BLaER1 (cell line): ENCODE data around the gene LSP1.
"Not testable (repeated sequence)": the region's sequence is repeated elsewhere in the genome, so short reads cannot be mapped to it uniquely, and the experiment has no call there.

ENCODE experiments used
- H3K27ac ChIP-seq: shearing (Covaris generic); formaldehyde crosslinking; 2 replicates; pipeline ENCODE4 v1.8.1; 2022
- H3K27me3 ChIP-seq: shearing (Covaris generic); formaldehyde crosslinking; 2 replicates; pipeline ENCODE4 v1.8.1; 2022
- H3K36me3 ChIP-seq: shearing (Covaris generic); formaldehyde crosslinking; 2 replicates; pipeline ENCODE4 v1.8.1; 2022
- H3K4me1 ChIP-seq: shearing (Covaris generic); formaldehyde crosslinking; 2 replicates; pipeline ENCODE4 v1.8.1; 2022
- H3K4me2 ChIP-seq: shearing (Covaris generic); formaldehyde crosslinking; 2 replicates; pipeline ENCODE4 v1.8.1; 2022
- H3K4me3 ChIP-seq: shearing (Covaris generic); formaldehyde crosslinking; 2 replicates; pipeline ENCODE4 v1.8.1; 2022
- H3K9ac ChIP-seq: shearing (Covaris generic); formaldehyde crosslinking; 2 replicates; pipeline ENCODE4 v1.8.1; 2022
- H3K9me3 ChIP-seq: shearing (Covaris generic); formaldehyde crosslinking; 2 replicates; pipeline ENCODE4 v1.8.1; 2022
- H4K20me1 ChIP-seq: shearing (Covaris generic); formaldehyde crosslinking; 2 replicates; pipeline ENCODE4 v1.8.1; 2022
- Cebpa-rat ChIP-seq: shearing (Covaris generic); IDR thresholded peaks from 2 replicates; pipeline ENCODE4 v1.8.1; 2022

The LSP1 gene, protein sequence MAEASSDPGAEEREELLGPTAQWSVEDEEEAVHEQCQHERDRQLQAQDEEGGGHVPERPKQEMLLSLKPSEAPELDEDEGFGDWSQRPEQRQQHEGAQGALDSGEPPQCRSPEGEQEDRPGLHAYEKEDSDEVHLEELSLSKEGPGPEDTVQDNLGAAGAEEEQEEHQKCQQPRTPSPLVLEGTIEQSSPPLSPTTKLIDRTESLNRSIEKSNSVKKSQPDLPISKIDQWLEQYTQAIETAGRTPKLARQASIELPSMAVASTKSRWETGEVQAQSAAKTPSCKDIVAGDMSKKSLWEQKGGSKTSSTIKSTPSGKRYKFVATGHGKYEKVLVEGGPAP

DNA sequence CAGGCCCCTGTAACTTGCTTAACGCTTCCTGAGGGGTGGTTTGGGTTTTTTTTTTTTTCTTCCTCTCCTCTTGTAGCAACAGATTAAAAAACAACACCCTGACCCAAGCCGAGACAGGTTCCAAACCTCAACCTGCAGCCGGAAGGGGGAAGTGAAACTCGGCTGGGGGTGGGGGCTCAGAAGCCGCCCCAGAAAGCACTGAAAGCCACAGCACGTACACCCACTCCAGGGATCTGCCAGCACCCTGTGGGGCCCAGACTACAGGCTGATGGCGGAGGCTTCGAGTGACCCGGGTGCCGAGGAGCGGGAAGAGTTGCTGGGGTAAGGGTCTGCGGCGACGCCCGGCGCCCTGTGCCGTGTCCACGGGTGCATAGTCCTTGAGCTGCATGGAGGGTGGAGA is at the start of gene LSP1:
LSP1 (plus strand) TSS at position 208 of the 400 bp plus-strand sequence; CDS start at position 269, 61 bp downstream.
- Histone ChIP-seq H4K20me1 (peaks cover 39% of the 10 kb centered on the region), H3K27ac (peak within 1 kb of the TSS; percentile 55; the same call in 1 of the 2 replicates), H3K9ac (peak within 1 kb of the TSS; percentile 10; the same call in 1 of the 2 replicates), H3K9me3 (no peaks in the 10 kb centered on the region), H3K36me3 (no peaks in the 10 kb centered on the region), H3K4me2 (peak within 1 kb of the TSS; percentile 89), H3K27me3 (peaks cover 5% of the 10 kb centered on the region; the same call in 1 of the 2 replicates), H3K4me3 (peak within 1 kb of the TSS; percentile 28; the same call in 1 of the 2 replicates), H3K4me1 (peaks cover 95% of the 10 kb centered on the region)
- TF ChIP-seq Cebpa-rat = no peak

DNA sequence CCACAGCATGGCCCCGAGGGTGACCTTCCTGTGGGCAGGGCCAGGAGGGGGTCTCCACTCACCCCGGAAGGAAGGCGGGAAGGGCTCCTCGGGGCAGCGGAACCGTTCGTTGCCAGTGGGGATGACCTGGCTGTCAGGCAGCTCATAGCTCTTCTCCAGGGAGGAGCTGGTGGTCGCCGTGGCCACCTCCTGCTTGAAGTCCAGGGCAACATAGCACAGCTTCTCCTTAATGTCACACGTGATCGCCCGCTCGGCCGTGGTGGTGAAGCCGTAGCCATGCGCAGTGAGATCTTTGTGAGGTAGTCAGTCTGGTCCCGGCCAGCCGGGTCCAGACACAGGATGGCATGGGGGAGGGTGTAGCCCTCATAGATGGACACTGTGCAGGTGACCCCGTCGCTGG is 49.6 kb upstream of the LSP1 start:
- no peak overlapping the region for H3K4me2 ChIP-seq
- H3K36me3 ChIP-seq = no peaks in the 10 kb centered on the region
- H3K27ac ChIP-seq = no peak overlapping the region
- no peak for TF ChIP-seq Cebpa-rat
- H3K4me1 ChIP-seq = no peaks in the 10 kb centered on the region
- no peaks in the 10 kb centered on the region for H4K20me1 ChIP-seq
- H3K9me3 ChIP-seq = no peaks in the 10 kb centered on the region
- H3K9ac ChIP-seq = no peak overlapping the region
- H3K27me3 ChIP-seq = no peaks in the 10 kb centered on the region
- H3K4me3 ChIP-seq = no peak overlapping the region

DNA sequence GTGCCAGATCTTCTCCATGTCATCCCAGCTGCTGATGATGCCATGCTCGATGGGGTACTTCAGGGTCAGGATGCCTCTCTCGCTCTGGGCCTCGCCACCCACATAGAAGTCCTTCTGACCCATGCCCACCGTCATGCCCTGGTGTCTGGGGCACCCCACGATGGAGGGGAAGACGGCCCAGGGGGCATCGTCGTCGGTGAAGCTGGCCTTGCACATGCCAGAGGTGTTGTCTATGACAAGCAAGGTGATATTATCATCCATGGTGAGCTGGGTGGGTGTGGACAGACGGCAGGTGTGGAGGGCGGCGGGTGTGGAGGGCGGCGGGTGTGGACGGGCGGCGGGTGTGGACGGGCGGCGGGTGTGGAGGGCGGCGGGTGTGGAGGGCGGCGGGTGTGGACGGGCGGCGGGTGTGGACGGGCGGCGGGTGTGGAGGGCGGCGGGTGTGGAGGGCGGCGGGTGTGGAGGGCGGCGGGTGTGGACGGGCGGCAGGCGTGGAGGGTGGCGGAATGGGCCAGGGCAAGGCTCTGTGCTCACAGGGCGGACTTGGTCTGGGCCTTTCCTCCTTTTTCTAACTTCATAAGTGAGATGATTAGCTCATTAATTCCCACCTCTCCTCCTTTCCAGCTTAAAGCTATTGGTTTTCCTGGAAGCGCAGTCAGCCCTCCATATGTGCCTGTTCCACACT is 48.9 kb upstream of the LSP1 start:
- H3K4me3 ChIP-seq, H3K27ac ChIP-seq, H3K4me2 ChIP-seq, H3K4me1 ChIP-seq, H4K20me1 ChIP-seq, H3K27me3 ChIP-seq, H3K9me3 ChIP-seq, H3K9ac ChIP-seq, H3K36me3 ChIP-seq: not testable (repeated sequence)

DNA sequence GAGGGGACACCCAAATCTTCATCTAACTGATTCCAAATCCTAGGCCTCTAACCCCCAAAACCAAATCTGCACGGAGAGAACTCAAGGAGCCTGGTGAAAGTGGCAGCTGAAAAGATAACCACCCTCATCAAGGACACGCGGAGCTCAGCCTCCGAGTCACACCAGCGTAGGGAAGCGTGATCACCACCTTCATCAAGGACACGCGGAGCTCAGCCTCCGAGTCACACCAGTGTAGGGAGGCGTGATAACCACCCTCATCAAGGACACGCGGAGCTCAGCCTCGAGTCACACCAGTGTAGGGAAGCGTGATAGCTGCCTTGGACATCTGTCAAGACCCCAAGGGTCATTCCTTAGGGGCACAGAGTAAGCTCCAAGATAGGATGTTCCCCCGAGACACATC is 47.4 kb upstream of the LSP1 start:
- Histone ChIP-seq H3K9ac (no peak overlapping the region), H3K9me3 (peaks cover 13% of the 10 kb centered on the region), H3K4me3 (no peak overlapping the region), H3K27ac (no peak overlapping the region), H4K20me1 (no peaks in the 10 kb centered on the region), H3K36me3 (no peaks in the 10 kb centered on the region), H3K4me1 (0 out of 2 replicates have a peak, but pooled peaks cover under 1% of the 10 kb centered on the region), H3K4me2 (no peak overlapping the region), H3K27me3 (no peaks in the 10 kb centered on the region)
- no peak for TF ChIP-seq Cebpa-rat

DNA sequence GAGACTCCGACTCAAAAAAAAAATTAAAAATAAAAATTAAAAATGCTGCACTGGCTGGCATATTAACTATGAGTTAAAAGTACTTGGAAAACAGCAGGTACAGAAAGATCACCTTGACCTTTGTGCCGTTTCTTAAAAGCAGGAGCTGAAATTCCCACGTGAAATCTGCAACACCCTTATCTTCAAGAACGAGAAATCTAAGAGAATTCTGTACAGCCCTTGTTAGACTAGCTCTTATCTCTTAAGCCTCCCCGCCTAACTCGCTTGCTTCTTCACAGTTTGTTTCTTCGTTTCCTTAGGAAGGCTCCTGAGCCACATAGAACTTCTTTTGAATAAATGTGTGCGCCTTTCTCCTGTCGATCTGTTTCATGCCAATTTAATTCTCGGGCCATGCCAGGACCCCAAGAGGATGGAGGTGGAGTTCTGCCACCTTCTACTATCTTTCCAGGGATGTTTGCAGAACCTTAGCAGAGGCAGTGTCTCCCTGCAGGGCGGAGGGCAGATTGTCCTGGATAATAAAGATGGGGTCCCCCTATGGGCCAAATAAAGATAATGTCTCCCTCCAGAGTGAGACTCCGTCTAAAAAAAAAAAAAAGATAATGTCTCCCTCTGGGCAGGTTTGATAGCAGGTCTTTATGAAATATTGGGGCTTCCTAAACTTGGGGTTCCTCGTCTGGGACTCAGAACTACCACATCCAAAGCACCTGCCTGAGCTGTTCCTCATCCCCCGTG is 45.5 kb upstream of the LSP1 start:
- TF ChIP-seq Cebpa-rat = no peak
- Histone ChIP-seq H4K20me1 (no peaks in the 10 kb centered on the region), H3K4me1 (peaks cover 9% of the 10 kb centered on the region; the same call in 1 of the 2 replicates), H3K4me3 (no peak overlapping the region), H3K27me3 (no peaks in the 10 kb centered on the region), H3K9me3 (peaks cover 20% of the 10 kb centered on the region), H3K27ac (no peak overlapping the region), H3K36me3 (no peaks in the 10 kb centered on the region), H3K4me2 (no peak overlapping the region), H3K9ac (no peak overlapping the region)

DNA sequence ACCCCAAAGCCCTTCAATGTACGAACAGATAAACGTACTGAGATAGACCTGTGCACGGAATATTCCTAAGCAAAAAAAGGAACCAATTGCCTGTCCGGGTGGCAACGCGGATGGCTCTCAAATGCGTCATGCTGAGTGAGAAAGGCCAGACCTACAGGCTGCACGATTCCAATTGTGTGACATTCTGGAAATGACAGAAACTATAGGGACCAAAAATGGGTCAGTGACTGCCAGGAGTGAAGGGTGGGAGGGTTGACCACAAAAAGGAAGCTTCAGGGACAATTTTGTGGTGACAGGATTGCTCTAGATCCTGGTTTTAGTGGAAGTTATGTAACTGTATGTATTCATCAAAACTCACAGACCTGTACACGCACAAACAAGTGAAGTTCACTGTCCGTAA is 42.1 kb upstream of the LSP1 start:
- Histone ChIP-seq H3K27ac (no peak overlapping the region), H3K4me1 (peaks cover 9% of the 10 kb centered on the region; the same call in 1 of the 2 replicates), H3K27me3 (no peaks in the 10 kb centered on the region), H3K4me3 (no peak overlapping the region), H3K9ac (no peak overlapping the region), H3K9me3 (peaks cover 25% of the 10 kb centered on the region), H3K36me3 (no peaks in the 10 kb centered on the region), H4K20me1 (no peaks in the 10 kb centered on the region), H3K4me2 (0 out of 2 replicates have a peak overlapping the region, but pooled peaks have one; percentile 12)
- no peak for TF ChIP-seq Cebpa-rat

DNA sequence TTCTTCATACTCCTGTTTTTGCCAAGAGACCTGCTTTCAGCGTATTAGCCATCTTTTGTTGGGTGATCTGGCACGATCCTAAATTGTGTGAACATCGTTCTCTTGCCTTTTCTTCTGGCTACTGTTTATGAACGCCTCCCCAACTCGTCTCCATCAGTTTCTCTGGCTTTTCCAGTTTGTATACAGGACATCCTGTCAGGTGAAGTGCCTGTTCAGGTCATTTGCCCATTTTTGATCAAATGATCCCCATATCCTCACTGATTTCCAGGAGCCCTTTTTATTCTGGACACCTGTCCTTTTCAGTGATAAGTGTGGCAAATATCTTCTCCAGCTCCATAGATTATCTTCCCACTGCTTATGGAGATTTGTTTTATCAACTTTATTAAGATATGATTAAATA is 40.6 kb upstream of the LSP1 start:
- peaks cover 9% of the 10 kb centered on the region; the same call in 1 of the 2 replicates for H3K4me1 ChIP-seq
- H3K4me2 ChIP-seq = no peak overlapping the region
- H3K9ac ChIP-seq = no peak overlapping the region
- TF ChIP-seq Cebpa-rat = no peak
- no peak overlapping the region for H3K27ac ChIP-seq
- H3K36me3 ChIP-seq = no peaks in the 10 kb centered on the region
- H4K20me1 ChIP-seq = no peaks in the 10 kb centered on the region
- no peaks in the 10 kb centered on the region for H3K27me3 ChIP-seq
- no peak overlapping the region for H3K4me3 ChIP-seq
- H3K9me3 ChIP-seq = peaks cover 25% of the 10 kb centered on the region

DNA sequence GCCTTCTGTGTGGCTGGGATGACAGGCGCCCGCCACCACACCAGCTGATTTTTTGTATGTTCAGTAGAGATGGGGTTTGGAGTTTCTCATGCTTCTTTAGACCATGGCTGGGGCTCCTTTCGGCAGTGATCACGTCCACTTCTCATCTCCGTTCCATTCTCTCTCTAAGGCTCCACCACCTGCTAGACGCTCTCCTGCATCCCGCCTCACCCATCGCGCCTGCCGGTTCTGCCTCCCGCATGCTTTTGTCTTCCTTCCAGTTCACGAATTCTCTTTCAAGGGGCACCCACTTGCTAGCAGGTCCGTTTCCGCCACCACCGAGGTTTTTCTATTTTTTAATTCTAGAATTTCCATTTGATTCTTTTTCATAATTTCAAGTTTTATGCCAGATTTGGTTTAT is 40.1 kb upstream of the LSP1 start:
- no peak overlapping the region for H3K4me3 ChIP-seq
- H3K4me1 ChIP-seq = peaks cover 9% of the 10 kb centered on the region; the same call in 1 of the 2 replicates
- TF ChIP-seq Cebpa-rat = no peak
- H3K27ac ChIP-seq = no peak overlapping the region
- no peak overlapping the region for H3K4me2 ChIP-seq
- no peaks in the 10 kb centered on the region for H3K27me3 ChIP-seq
- H3K9me3 ChIP-seq = peaks cover 27% of the 10 kb centered on the region
- H4K20me1 ChIP-seq = no peaks in the 10 kb centered on the region
- H3K36me3 ChIP-seq = no peaks in the 10 kb centered on the region
- no peak overlapping the region for H3K9ac ChIP-seq

DNA sequence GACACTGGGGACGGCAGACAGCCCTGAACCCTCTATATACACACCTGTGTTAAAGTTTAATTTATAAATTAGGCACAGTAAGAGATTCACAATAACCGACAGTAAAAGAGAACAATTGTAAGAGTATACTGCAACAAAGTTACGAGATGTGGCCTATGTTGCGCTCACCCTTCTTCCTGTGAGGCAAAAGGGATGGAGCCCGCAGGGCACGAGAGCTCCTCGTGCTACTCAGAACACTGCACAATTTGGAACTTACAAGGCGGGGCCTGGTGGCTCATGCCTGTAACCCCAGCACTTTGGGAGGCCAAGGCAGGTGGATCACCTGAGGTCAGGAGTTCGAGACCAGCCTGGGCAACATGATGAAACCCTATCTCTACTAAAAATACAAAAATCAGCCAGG is 39.5 kb upstream of the LSP1 start:
- H4K20me1 ChIP-seq, H3K27me3 ChIP-seq, H3K4me3 ChIP-seq, H3K4me2 ChIP-seq, H3K27ac ChIP-seq, H3K4me1 ChIP-seq, H3K36me3 ChIP-seq, H3K9ac ChIP-seq: not testable (repeated sequence)
- H3K9me3 ChIP-seq = peaks cover 31% of the 10 kb centered on the region

DNA sequence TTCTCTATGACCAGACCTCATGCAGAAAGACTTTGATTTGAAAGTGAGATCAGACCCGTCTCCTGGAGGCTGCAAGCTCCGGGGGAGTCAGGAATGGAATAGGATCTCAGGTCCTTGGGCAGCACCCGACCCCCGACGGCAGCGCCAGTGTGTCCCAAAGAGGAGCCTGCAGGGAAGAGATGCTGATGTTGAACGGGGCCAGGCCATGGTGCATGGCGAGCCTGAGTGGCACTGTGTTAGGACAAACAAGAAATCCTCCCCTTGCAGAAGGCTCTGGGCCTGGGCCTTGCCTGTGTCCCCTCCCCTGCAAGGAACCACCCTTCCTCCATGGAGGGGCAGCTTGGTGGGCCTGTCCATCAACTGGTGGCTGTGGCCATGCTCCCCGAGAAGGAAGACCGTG is 38.2 kb upstream of the LSP1 start:
- no peak for TF ChIP-seq Cebpa-rat
- Histone ChIP-seq H3K27me3 (no peaks in the 10 kb centered on the region), H3K27ac (no peak overlapping the region), H3K36me3 (no peaks in the 10 kb centered on the region), H4K20me1 (no peaks in the 10 kb centered on the region), H3K9ac (no peak overlapping the region), H3K9me3 (peaks cover 34% of the 10 kb centered on the region), H3K4me3 (no peak overlapping the region), H3K4me1 (peaks cover 9% of the 10 kb centered on the region; the same call in 1 of the 2 replicates), H3K4me2 (no peak overlapping the region)
